ENCODE data around the gene PRPF31. TPM values are rescaled to one million over a fixed set of nuclear protein-coding genes. Genes with fewer than 3 reads are reported as not detected.
A peak's percentile ranks its signal among the peaks of the same experiment; 100 is the strongest.

Gene PRPF31
- total and polyA plus RNA-seq, 2 of the 13 experiments (the other 11 are each of a cell fraction or from before 2014, with no cell fraction given) = 23.8 to 63.8 TPM

DNA sequence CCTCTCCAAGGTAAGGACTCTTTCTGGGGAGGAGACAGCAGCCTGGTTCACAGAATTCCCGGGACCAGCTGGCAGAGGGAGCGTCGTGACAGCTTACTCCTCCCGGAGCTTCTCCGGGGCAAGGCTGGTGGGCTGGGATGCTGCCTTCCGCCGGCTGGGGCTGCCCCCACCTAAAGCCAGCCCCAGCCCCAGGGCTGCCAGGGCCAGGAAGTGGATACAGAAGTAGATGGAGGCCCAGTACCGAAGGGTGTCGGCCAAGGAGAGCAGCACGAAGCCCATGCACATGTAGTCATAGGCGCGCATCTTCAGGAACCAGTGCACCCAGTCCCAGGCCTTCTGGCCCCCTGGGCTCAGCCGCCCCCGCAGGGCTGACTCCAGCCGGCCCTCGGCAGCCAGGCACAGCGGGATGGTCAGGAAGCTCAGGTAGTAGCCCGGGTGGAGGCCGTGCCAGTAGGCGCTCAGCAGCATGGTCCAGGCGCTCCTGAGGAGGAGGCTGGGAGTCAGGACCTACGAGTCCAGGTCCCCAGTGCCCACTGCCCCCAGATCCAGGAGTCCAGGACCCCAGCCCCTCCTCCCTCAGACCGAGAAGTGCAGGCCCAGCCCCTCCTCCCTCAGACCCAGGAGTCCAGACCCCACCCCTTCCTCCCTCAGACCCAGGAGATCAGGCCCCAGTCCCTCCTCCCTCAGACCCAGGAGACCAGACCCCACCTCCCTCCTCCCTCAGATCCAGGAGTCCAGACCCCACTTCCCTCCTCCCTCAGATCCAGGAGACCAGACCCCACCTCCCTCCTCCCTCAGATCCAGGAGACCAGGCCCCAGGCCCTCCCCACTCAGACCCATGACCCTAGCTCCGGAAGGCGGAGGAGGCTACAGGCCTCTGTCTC, 58.6 kb downstream of the PRPF31 start (continued):
- TF ChIP-seq NR2F1 (CRISPR knock-in tag; IDR thresholded peaks at IDR 0.05) = no peak
- TF ChIP-seq SRSF4 (IDR thresholded peaks at IDR 0.05; ENCODE audit: low read depth, low read length, poor library complexity, severe bottlenecking) = no peak
- peak; percentile 74 for TF ChIP-seq AGO2 (optimal IDR thresholded peaks at IDR 0.05; ENCODE audit: low read depth, low read length)
- peak; percentile 88 for TF ChIP-seq ZSCAN22 (CRISPR knock-in tag; IDR thresholded peaks at IDR 0.05)
- no peak for TF ChIP-seq GATAD2A (CRISPR knock-in tag; IDR thresholded peaks at IDR 0.05)
- TF ChIP-seq ZNF883 (CRISPR knock-in tag; IDR thresholded peaks at IDR 0.05; ENCODE audit: not compliant biosample characterization) = no peak

DNA sequence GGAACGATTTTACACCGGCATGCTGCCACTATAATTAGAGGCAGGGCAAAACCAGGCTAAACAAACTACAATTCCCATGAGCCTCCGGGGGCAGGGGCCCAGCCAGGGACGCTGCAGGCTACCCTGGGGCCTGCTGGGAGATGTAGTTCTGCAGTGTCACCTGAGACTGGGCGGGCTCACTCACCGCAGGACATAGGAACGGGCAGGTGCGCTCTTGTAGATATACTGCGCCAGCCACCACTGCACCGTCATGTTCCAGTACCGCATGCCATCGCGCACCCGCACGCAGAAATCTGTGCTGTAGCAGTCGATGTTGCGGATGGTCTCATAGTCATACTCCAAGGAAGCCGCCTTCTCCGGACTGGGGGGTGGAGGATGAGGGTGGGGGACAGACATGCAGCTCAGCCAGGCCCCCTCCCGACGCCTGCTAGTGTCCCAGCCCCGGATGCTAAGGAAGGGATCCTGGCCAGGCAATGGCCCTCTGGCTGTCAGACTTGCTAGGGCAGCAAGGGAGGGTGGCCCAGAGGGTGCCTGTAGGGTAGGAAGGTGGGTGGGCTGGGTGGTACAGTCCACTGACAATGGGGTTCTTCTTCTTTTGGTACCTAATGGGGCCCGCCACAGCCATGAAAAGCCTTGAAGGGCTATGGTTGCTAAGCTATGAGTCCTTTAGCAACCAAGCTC, 63.2 kb downstream of the PRPF31 start:
- intact Hi-C loops (cut with micrococcal nuclease; ENCODE audit: unreplicated experiment) (no loop called here), in situ Hi-C loops (cut with HindIII; ENCODE audit: extremely low pct_ligation_motif_present, low pct_unique_long_range_greater_than_20kb) (no loop called here)
- H3K27ac ChIP-seq (ENCODE audit: extremely low read length, insufficient read depth, low read length) = no peak overlapping the region
- H2AFZ ChIP-seq (ENCODE audit: low read length) = no peak overlapping the region
- DNase-seq (ENCODE audit: low spot score) (no peak), ATAC-seq (peak; percentile 57), FAIRE-seq (no peak)
- WGBS (ENCODE audit: low lambda C conversion rate) = 85% methylated on average over 5 of the region's 23 CpGs
- peaks cover 1 to 11% of the 10 kb centered on the region in 2 experiments; a peak in 3 of 5 replicates for H3K36me3 ChIP-seq (replicated peaks in 1 of 2; ENCODE audit: control insufficient read depth in 1 of 2, insufficient read depth in 2 of 2, low read length in 2 of 2)
- BruUV-seq (replicated peaks) = no TSS peak
- H3K9ac ChIP-seq (ENCODE audit: insufficient read depth, low read depth, low read length) = no peak overlapping the region
- H3K4me1 ChIP-seq (ENCODE audit: insufficient read depth, low read length) = no peaks in the 10 kb centered on the region
- no peaks in the 10 kb centered on the region for H3K79me2 ChIP-seq (ENCODE audit: insufficient read depth, low read length)
- CTCF ChIA-PET (ENCODE audit: low intra/inter-chr PET ratio, low total read pairs) = no interaction called here
- H3K4me2 ChIP-seq (ENCODE audit: low read depth, low read length) = no peak overlapping the region
- no peaks in the 10 kb centered on the region for H3K9me3 ChIP-seq (ENCODE audit: low read length)
- H3K27me3 ChIP-seq (ENCODE audit: control insufficient read depth in 1 of 2, insufficient read depth in 2 of 2, low read length in 2 of 2) = no peaks in the 10 kb centered on the region
- peaks cover 5% of the 10 kb centered on the region; the same call in 1 of the 2 replicates for H4K20me1 ChIP-seq (ENCODE audit: insufficient read depth, low read length)
- POLR2A ChIA-PET = no interaction called here
- no peak overlapping the region for H3K4me3 ChIP-seq (replicated peaks in 1 of 3; ENCODE audit: insufficient read depth in 1 of 3, low read depth in 2 of 3, low read length in 3 of 3)
- TF ChIP-seq ZKSCAN8 (CRISPR knock-in tag; IDR thresholded peaks at IDR 0.05; ENCODE audit: borderline replicate concordance) (no peak), ZFP62 (CRISPR knock-in tag; IDR thresholded peaks at IDR 0.05) (no peak), THAP11 (CRISPR knock-in tag; IDR thresholded peaks at IDR 0.05) (peak; percentile 98), ZNF572 (CRISPR knock-in tag; IDR thresholded peaks at IDR 0.05) (no peak), JUNB (CRISPR knock-in tag; IDR thresholded peaks at IDR 0.05; ENCODE audit: borderline replicate concordance) (no peak), HNF4A (CRISPR knock-in tag; IDR thresholded peaks at IDR 0.05) (no peak), POLR2AphosphoS2 (IDR thresholded peaks at IDR 0.05; ENCODE audit: low read depth, low read length) (no peak), ATM (IDR thresholded peaks at IDR 0.05; ENCODE audit: borderline replicate concordance) (no peak), ZNF431 (CRISPR knock-in tag; IDR thresholded peaks at IDR 0.05; ENCODE audit: borderline replicate concordance, low read depth) (no peak), ZSCAN25 (CRISPR knock-in tag; IDR thresholded peaks at IDR 0.05) (no peak)
- TF ChIP-seq, protein P1, sequence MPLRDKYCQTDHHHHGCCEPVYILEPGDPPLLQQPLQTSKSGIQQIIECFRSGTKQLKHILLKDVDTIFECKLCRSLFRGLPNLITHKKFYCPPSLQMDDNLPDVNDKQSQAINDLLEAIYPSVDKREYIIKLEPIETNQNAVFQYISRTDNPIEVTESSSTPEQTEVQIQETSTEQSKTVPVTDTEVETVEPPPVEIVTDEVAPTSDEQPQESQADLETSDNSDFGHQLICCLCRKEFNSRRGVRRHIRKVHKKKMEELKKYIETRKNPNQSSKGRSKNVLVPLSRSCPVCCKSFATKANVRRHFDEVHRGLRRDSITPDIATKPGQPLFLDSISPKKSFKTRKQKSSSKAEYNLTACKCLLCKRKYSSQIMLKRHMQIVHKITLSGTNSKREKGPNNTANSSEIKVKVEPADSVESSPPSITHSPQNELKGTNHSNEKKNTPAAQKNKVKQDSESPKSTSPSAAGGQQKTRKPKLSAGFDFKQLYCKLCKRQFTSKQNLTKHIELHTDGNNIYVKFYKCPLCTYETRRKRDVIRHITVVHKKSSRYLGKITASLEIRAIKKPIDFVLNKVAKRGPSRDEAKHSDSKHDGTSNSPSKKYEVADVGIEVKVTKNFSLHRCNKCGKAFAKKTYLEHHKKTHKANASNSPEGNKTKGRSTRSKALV (CRISPR knock-in tag; IDR thresholded peaks at IDR 0.05) = no peak
- TF ChIP-seq, protein P2, sequence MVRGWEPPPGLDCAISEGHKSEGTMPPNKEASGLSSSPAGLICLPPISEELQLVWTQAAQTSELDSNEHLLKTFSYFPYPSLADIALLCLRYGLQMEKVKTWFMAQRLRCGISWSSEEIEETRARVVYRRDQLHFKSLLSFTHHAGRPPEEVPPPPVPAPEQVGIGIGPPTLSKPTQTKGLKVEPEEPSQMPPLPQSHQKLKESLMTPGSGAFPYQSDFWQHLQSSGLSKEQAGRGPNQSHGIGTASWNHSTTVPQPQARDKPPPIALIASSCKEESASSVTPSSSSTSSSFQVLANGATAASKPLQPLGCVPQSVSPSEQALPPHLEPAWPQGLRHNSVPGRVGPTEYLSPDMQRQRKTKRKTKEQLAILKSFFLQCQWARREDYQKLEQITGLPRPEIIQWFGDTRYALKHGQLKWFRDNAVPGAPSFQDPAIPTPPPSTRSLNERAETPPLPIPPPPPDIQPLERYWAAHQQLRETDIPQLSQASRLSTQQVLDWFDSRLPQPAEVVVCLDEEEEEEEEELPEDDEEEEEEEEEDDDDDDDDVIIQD (CRISPR knock-in tag; IDR thresholded peaks at IDR 0.05; ENCODE audit: low read depth) = no peak
- TF ChIP-seq, protein P3, sequence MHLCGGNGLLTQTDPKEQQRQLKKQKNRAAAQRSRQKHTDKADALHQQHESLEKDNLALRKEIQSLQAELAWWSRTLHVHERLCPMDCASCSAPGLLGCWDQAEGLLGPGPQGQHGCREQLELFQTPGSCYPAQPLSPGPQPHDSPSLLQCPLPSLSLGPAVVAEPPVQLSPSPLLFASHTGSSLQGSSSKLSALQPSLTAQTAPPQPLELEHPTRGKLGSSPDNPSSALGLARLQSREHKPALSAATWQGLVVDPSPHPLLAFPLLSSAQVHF (CRISPR knock-in tag; IDR thresholded peaks at IDR 0.05) = no peak
